GM21825 (cell line): ENCODE data around the gene EFNA3.

ENCODE experiments used
- ATAC-seq: cut with Tn5 transposase; IDR thresholded peaks from one replicate; pipeline ENCODE4 v1.9.1; 2021; ENCODE audit warnings: mild to moderate bottlenecking, moderate library complexity; ENCODE audit not compliant: unreplicated experiment

EFNA3 gene

DNA sequence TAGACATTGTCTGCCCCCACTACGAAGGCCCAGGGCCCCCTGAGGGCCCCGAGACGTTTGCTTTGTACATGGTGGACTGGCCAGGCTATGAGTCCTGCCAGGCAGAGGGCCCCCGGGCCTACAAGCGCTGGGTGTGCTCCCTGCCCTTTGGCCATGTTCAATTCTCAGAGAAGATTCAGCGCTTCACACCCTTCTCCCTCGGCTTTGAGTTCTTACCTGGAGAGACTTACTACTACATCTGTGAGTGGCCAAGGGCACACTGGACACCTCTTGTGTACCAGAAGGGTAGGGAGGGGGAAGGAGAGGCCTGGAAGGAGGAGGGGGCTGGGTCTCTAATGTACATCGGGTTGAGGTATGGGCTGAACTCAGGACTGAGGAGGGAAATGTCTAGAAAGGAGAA lies 11.9 kb upstream of the EFNA3 start:
- ATAC-seq = no peak

DNA sequence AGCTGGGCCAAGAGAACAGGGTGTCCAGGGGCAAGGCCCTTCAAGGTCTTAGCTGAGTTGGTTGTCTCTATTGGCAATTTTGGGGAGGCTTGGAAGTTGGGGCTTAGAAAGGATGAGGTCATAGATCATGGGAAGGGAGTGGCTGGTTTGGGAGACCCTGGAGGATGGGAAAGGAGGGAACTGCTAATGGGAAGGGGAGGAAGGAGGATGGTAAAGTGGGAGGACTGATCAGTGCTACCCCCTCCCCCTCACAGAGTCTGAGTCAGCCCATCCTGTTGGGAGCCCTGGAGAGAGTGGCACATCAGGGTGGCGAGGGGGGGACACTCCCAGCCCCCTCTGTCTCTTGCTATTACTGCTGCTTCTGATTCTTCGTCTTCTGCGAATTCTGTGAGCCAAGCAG lies 10.0 kb upstream of the EFNA3 start:
- no peak for ATAC-seq

DNA sequence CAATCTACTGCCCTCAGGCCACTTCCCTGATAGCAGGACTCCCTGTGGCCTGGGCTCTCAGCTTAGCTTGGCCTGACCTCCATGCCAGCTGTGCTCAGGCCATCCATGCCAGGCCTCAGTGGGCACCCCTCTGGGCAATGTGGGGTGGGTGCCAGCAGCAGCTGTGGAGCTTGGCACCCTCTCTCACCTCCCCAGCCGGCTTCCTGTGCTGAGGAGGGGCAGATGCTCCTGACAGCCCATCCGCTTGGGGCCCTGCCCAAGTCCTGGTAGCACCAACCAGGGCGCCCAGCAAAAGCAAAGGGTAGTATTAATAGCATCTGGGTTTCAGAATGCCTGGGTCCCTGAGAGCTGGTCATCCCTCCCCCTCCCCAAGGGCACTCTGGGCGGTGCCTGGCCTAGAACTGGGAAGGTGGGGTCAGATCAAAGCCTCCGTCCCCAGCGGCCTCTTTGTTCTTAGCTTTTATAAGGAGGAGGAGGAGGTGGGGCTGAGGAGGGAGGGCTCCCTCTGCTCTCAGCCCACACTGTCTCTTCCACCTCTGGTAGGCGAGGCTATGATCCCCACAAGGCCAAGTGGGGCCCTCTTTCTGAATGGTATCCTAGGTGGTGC lies 9.0 kb upstream of the EFNA3 start:
- no peak for ATAC-seq

DNA sequence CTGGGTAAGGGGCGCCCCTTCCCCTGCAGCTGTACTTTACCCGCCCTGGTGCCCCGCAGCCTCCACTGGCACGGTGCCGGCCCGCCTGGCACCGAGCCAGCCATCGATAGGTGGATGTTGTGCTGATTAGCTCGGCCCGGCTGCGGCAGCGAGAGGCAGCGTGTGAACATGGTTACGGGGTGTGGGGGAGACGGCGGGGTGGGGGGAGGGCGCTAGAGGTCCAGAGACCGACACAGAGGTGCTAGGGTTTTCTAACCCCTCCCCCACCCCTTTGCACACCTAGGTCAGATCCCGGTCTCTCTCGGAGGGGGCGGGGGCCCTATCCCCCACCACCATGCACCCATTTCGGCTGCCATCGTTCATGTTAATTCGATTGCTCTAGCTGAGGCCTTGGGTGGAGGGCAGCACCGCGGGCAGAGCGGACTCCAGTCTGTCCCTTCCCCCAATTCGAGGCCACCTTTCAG lies 8.4 kb upstream of the EFNA3 start:
- ATAC-seq = no peak

DNA sequence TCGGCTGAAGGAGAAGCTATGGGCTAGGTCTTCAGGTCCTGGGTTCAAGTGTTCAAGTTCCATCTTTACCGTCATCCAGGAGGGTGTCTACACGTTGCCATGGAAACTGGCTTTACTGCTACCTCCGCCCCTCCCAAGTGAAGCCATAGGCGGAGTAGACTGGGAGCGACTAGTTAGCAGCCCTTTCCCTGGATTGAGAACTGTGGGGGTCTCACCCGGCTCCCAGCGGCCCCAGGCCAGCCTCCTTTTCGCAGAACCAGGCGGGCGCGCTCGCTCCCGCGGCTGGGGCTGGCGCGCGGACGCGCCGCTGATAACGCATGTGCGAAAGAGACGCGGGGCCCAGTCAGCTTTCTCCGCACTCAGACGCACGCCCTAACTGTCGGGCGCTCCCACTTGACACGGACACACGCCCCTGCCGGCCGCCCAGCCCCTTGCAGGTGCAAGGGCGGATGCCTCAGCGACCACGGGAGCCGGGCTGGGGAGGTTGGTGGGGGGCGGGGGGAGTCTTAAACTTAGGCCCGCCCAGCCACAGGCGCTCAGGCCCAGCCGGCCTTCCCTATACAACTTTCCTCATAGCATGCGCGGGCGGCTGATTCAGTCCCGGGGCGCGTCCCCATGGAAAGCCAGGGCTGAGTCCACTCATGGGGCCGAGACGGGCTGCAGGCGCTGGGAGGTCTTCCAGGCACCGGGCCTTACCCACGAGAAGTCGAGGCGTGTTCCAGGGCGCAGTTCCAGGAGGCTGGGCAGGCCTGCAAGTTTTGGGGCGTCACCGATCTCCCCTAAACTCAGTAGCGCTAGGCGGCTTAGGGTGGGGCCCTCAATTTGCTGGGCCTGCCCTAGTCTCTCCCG lies 7.7 kb upstream of the EFNA3 start:
- peak; percentile 55 for ATAC-seq

DNA sequence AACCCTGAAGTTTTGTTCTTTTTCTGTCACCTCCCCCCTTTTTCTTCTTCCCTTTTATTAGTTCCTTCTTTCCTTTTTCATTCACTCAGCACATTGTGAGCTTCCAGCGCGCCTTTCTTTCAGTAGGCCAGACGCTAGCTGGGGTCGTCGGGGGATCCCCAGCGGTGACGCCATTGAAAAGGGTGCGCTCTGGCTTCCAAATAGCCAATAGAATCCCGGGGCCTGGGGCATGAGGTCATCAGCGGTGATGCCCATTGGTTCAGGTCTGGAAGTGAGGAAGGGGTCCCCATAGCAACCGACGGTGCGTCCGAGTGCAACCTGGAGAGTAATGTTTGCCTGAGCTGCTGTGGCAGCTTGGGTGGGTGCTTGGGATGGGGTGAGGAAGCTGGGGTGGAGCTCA lies 6.9 kb upstream of the EFNA3 start:
- ATAC-seq = no peak

DNA sequence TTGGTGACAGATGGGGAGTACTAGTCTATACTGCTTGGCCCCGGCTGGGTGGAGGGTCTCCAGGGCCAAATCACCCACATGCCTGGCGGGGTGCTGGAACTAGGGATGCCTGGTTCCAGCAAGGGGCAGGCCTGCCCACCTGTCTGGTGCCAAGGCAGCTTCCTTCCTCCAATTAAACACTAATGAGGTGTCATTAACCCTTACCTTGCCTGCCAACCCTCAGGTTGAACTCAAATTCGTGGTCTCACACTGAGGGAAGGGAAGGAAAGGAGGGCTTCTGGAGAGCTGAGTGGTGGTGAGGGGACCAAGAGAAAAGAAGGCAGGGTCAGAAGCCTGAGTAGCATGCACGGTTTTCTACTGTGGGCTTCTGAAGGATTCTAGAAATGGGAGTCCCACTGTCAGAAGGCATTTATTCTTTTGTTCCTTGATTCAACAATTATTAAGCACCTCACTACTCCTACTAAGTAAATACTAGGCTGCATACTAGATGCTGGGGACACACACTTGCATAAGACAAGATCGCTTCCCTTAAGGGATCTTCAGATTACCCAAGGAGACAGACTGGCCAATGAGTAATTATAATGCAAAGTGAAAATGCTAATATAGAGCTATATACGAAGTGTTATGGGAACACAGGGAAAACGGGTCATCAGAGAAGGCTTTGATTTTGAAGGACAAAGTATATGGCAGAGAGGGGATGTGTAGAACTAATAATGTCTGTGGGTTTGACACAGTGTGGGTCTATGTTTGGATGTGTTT lies 5.9 kb upstream of the EFNA3 start:
- no peak for ATAC-seq

DNA sequence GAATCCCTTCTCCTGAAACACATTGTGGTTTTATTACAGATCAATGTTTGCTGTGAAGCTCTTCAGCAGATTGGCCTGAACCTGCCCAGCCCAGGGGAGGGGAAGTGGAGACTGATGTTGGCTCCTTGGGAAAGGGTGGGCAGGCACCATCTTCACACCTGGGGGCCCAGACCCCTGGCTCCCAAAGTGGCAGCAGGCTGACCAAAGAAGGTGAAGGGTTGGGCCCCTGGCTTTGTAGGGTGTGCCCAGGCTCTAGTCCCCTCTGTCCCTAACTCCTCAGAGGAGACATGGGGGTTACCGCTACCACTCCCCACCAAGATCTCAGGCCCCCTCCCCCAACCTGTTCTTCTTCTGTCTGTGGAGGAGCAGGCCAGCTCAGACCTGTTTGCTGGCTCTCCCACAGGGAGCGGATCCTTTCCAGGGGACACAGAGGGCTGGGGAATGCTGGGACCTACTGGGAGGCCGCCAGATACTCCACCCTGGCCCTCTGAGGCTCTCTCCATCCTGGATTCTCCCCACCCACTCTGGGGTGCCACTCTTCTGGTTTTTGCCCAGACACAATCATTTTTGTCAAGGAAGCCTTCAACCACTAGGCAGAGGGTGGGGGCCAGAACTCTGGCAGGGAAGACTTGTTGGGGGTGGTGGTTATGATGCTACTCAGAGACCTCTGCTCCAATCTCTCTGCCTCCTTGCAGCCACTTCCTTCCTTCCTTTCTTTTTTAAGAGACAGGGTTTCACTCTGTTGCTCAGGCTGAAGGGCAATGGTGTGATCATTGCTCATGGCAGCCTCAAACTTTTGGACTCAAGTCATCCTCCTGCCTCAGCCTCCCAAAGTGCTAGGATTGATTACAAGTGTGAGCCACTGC lies 5.0 kb upstream of the EFNA3 start:
- ATAC-seq = no peak

DNA sequence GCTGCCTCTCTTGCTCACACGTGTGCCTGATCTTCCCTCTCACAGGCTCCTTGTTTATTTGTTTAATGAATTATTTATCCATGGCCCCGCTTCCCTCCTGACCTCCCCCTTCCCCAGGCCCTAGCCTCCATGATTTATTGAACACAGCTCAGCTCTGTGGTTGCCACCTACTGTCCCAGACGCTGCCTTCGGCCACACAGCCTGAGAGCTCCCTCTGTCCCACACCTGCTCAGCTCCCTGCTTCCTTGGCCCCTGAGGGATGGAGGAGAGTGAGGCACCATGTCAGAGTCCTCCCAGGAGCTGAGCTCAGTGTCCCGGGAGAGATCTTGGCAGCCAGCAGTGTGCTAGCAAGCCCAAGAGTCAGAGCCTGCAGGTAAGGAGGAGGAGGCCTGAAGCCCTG lies 3.1 kb upstream of the EFNA3 start:
- no peak for ATAC-seq

DNA sequence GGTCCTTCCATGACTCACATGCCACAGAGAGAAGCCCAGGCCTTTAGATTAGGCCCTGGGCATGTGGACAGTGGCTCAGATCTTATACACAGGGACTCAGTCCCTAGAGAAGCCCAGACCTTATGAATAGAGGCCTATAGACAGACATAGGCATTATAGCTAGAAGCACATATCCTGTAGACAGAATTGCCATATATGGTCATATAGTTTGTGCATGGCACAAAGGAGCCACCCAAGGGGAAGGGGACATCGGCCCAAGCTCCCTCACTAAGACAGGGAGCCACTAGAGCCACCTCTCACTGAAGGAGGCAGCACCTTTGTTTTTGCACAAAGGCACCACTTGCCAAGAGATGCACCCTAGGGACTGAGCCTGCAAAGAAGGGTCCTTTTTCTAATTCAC lies 2.3 kb upstream of the EFNA3 start:
- no peak for ATAC-seq

DNA sequence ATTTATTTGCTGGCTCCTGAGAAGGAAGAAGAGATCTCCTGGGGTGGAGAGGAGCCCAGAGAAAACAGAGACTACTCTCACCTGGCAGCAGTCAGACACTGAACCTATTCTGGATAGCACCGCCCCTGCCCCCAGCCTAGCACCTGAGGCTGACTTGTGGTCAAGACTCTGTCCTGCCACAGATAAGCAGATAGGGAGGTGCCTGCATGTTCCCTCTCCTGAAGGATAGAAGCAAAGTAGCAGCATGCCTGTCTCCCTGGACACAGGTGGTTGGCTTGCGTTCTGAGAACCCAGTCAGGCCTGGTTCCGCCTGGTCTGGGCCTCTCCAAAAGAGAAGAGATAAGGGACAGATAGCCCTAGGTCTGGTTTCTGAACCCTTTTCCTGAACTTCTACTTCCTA lies 1.3 kb upstream of the EFNA3 start:
- no peak for ATAC-seq

DNA sequence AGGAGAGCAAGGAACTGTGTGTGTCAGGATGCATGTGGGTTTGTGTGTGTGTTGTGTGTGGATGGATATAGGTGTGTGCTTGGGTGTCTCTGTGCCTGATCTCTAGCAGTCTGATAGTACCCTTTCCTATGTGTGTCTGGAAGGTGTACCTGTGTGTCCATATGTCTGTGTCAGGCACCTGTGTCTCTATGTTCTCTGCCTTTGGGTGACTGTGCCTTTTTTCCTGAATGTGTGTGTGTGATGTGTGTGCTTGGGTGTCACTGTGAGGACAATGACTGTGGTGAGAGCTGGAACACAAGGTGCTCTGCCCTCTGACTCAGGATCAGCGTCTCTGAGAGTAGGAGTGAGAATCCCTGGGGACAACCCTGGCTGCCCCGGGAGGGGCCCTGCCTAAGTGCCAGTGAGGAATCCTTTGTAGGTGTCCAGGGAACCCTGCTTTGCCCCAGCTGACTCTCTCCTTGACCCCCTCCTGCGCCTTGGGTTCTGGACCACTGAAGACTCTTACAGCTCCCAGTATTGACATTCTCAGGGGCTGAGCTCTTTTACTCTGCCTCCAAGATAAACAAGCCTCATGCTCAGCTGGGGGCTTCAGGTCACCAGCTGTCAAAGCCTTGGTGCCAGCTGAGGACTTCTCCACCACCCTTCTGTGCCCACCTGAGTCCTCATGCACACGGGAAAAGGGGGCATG lies 735 bp upstream of the EFNA3 start:
- ATAC-seq = no peak

DNA sequence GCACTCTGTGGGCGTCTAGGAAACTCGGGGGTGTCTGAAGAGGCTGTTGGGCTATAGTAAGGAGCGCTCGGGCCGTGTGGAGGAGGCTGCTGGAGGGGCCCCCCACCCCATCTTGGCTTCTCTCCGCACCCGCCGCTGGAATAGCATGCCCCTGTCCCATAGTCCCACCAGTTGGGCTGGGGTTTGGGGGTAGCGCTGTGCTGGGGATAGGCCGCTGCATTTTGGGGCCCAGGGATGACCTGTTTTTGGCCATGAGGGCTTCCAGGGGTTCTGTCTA lies 511 bp downstream of the EFNA3 start:
- no peak for ATAC-seq

DNA sequence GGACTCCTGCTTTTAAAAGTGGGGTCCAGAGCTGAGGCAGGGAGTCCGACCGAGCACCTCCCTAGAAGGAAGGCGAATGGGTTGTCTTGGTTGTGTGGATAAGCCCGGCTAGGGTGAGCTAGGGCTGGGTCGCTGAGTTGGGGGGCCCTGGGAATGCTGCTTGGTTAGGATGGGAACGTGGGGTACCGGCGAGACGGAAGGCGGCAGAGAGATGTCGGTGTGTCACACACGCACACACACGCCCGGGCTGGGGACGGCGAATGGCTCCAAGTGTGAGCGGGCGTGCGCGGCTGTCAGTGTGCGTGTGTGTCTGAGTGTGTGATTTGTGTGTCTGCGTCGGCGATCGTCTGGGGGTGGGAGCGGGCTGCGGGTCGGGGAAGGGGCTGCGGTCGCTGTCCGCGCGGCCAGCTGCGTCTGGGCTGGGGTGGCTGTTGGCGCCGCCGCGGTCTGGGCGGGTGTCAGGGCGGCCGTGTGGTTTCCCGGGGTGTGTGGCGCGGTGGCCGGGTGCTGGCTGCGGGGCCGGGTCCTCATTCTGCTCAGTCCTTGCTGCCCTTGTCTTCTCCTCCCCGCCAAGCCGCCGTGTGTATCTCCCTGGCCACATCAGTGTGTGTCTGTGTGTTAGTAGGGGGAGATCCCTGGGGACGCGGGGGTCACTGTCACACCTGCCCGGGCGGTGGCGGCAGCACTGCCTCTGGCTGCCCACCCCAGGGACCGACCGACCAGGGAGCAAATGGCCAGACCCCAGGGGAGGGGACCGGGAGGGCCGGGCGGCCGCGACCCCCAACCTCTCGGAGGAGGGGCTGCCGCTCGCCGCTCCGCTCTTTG lies 1.1 kb downstream of the EFNA3 start:
- ATAC-seq = no peak

DNA sequence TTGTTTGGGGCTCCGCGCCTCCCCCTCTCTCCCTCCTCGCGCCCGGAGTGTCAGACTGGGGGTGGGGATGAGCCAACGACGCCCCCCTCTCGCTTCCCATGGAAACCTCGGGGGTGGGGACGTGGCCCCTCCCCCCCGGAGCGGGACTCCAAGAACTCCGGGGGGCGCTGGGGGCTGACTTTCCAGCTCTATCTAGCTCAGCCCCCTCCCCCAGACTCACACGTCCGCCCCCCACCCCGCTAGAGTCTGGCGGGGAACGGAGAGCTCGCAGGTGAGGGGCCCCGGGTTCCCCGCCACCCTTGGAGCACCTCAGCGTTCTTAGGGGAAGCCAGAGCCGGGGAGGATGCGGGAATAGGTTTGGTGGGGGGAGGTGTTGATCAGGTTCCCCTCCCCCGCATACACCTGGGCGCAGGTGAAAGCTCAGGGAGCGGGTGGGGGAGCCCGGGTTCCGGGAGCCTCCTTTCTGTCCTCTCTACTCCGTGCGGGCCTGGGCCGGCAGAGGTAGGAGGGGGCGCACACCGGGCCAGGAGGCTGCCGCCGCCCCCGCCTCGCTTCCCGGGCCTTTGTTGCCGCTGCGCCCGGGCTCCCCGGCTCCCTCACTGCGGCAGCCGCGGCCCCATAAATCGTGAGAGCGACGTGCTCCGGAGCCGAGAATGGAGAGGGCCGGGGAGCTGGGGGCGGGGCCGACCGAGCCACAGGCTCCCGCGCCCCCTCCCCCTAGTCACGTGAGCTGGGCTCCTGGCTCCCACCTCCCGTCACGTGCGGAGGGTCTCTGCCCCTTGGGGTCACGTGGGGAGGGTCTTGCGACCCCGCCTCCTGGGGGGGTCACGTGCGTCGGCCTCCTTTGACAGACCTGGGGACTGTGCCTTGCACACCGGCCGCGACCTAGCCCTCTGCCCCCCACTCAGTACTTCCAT lies 1.9 kb downstream of the EFNA3 start:
- no peak for ATAC-seq

DNA sequence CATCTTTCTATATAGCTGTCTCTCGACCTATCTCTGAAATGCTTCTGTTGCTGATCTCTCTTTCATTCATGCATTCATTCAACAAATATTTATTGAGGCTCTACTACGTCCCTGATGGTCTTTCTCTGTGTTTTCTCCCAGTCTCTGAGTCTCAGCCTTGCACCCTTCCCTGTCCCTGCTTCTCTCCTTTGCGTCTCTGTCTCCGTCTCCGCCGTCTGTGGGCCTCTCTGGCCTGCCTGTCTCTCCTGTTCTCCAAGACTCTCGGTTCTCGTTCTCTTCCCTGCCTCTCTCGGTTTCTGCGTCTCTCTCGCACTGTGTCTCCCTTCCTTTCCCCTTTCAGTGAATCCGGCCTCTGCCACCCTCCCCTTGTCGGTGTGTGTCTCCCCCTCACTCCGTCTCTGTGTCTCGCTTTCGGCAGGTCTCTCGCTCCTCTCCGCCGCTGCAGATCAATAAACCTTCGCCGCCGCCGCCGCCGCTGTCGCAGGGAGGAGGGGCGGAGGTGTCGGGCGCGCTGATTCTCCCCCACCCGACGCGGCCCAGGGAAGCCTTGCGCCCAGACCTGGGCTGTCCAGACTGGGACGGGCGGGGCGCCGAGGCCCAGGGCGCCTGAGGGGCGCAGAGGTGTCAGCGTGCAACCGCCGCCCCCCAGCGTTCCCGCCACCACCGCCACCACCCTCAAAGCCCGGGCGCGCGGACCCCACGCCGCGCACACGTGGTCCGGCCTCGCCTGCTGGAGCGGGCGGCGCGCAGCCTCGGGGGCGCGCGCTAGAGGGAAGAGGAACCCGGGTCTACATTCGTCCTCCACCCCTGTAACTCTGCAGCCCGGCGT lies 3.0 kb downstream of the EFNA3 start:
- ATAC-seq = no peak

DNA sequence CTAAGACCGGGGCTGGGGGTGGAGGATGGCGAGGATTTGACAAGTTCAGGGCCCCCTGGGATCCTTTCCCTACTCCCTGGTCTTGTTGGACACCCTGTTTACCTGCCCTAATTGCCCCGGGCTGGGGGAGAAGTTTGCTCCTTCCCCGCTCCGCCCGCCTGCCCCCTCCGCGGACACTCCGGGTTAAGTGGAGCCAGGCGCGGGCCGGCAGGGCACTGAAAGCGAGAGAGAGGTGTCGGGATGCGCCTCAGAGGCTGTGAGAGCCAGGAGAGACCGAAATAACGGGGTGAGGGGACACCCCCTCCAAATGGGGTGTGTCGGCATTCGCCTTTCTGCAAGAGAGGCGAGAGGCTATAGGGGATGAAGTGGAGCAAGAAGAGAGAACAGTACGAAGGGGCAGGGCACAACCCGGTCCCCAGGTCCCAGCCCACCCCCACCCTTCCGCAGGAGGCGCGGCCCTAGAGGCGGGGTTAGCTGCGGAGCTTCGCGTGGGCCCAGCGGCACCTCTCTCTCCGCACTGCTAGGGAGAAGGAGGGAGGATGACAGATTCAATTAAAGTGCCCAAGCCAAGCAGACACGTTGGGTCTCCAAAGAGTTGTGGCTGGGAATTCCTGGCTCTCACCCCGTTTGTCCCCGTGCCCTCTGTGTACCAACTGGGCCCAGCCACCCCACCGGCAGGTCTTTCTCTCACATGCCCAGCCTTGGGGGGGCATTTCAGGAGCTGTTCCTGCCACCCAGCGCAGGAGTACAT lies 3.8 kb downstream of the EFNA3 start:
- ATAC-seq = no peak
